Effector CD4-positive, alpha-beta T cell (primary cell): ENCODE data around the gene ABRACL.

Experiments
- DNase-seq: peaks from one replicate; pipeline ENCODE4 v3.0.0-alpha.2; 2020

ABRACL gene

DNA sequence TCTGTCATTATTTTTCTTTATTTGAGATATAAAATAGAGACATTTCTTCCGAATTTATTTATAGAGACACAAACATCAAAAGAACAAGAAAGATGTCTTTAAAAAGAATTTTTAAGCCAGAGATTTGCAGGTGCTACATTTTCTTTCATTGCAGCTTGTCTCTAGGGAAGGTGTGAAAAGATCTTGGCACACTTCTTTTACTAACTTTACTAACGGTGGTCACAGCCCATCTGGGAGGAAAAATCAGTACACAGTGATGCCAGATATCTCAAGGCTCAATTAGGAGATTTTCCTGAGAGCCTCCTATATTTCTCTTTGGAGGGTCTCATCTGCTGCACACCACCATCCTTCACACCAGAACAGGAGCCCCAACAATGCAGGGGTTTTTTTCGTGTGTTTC is 29.5 kb downstream of the ABRACL start:
- DNase-seq = no peak

DNA sequence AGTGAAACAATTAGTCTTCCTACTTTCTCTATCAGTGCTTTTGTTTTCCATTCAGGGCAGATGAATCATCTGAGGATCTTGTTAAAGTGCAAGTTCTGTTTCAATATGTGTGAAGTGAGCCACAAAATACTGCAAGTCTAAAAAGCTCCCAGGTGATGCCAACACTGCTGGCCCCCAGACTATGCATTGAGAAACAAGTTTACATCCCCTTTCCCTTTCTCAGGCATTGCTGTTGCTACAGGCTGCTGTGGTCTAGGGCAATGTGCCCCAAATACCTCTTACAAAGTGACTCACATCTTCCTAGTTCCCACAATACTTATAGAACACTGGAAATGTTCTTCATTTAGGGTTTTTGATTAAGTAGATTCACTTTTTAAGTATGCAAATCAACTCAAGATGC is 31.8 kb downstream of the ABRACL start:
- DNase-seq = no peak

DNA sequence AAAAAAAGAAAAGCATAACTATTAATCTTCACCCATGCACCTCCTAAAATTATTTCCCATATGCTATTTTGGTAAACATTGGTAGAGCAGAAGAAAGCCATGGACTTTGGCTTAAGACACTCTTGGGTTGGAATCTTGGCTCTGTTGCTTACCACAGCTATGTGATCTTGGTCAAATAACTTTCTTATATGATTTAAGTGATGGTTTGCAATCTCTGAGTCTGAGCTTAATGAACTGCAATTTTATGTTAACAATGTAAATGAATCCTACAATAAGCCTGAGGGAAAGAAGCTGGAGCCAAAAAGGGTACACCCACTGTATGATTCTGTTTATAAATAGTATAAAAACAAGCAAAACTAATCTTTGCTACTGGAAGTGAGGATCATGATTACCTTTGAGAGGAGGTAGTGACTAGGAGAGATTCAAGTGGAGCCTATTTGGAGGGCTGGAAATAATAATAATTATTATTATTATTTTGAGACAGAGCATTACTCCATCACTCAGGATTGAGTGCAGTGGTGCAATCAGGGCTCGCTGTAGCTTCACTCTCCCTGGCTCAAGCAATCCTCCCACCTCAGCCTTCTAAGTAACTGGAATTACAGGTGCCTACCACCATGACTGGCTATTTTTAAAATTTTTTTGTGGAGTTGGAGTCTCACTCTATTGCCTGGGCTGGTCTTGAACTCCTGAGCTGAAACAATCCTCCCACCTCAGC is 34.5 kb downstream of the ABRACL start:
- no peak for DNase-seq

DNA sequence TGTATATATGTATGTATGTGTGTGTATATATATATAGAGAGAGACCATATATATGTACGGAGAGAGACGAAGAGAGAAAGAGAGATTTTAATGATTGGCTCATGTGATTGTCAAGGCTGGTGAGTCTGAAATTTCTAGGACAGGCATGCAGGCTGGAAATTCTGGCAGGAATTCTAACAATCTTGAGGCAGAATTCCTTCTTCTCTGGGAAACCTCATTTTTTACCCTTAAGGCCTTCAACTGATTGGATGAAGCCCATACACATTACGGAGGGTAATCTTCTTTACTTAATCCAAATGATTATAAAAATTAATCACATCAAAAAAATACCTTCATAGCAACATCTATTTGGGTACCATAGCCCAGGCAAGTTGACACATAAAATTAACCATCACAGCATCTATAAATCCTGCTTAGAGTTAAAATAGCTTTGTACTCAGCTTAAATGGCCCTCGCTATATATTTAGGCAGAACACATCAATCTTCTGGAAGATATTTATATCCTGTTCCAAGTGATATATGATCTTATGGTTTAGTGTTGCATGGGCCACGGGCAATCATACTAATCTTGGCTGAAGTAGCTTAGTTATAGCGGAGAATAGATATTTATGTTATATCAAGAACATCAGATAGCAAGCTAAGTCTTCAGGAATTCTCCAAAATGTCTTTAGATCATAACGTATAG is 36.6 kb downstream of the ABRACL start:
- DNase-seq = no peak

DNA sequence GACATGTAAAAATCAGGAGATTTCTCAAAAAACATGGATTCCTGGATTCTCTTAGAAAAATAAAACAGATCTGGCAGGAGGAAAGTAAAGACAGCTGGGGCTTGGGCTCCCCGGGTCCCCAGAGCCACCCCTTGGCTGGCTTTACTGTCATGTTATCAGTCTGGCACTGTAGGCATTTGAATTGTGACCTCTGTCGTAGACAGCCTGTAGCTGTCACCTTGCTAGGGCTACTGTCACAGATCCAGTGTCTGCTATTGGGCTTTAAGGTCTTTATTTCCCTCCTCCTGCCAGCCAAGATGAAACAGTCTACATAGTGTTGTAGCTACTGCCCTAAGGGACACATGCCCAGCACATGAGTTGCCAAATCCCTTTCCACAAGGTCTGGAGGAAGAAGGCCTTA is 37.5 kb downstream of the ABRACL start:
- DNase-seq = no peak

DNA sequence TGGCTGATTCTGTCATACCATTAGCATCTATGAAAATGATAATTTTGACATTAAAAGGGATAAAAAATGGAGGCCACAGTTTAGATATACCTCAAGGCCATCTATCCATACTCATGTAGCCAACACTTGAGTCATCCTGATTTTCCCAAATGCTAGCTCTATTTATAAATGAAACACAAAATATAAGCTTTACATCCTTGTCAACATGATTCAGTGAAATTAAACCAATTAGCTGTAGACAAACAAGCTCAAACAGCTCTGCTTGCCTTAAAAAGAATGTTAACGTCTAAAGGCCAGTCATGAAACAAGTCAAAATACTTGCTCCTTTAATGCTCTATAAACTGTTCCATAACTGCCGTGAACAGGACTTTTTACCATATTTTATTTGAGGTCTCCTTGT is 40.3 kb downstream of the ABRACL start:
- no peak for DNase-seq

DNA sequence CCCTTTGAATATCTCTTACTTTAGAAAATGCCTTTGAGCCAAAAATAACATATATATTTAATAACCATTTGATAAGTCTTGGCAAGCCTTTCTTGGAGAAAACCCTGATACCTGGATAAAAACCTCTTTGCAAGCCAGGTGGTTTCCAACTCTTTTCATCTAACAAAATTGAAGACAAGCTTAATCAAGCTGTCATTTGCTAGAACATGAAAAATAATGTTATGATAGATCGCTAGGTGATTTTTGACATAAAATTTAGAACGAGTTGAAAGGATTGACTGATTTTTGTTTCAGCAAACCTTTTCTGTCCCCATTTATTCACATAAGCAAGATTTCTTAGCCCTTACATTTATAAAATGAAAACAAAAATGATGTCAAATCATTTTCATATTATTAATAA is 44.6 kb downstream of the ABRACL start:
- no peak for DNase-seq

DNA sequence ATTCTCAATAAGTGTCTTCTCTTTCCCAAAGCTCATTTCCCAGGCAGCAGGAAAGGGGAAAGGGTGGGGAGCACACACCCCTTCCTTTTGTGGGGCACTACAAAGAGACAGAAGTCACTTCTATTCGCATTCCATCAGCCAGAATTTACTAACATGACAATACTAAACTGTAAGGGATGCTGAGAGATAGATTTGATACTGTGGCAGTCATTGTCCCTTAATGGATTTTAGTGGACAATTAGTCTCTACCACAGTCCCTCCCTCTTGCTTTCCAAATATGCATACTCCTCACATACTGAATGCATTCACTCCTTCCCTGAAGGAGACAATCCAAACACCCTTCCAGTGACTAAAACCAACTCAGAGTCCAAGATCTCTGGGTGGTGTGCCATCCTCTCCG is 50.5 kb downstream of the ABRACL start:
- no peak for DNase-seq

DNA sequence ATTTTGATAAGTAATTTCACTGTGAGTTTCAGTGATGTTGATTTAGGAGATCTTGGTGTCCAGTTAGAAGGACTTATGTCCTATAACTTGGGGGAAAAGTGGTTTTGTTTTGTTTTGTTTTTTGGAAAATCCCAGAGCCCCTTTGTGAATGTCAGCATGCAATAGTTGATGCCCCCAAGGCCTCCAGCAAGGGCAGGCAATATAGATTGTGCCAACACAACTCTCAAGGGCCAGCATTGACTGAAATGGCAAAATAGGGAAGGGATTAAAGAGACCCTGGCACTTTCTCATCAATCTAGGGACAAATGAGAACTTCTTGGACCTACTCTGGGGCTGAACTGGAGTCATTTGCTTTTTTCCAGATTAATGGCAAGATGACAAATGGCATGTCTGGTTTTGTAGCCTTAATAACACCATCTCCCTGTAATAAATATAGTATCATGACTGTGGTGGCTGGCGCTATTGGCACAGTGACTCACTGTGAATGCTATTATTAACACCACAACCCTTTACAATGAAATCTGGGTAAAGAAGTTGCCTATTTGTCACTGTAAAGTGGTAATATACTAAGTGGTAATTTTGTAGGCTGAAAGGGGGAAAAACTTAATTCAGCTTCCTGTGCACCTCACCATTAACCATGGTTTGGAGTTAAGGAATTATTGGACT is 51.8 kb downstream of the ABRACL start:
- DNase-seq = no peak

DNA sequence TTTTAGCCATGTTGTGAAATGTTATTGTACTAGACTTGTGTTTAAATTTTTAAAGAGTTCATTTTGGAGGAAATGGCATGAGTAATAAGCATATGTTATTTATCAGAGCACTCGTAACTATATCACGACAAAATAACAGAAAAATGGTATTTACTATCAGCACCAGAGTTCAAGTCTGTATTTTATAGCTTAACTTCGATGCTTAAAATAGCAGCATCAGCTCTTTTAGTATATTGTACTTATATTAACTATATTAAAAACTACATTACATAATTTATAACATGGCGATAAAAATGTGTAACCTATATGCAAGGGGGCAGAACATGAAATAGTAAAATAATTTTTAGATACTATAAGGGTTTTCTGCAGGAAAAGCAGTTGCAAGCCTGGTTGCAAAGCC is 52.9 kb downstream of the ABRACL start:
- no peak for DNase-seq

DNA sequence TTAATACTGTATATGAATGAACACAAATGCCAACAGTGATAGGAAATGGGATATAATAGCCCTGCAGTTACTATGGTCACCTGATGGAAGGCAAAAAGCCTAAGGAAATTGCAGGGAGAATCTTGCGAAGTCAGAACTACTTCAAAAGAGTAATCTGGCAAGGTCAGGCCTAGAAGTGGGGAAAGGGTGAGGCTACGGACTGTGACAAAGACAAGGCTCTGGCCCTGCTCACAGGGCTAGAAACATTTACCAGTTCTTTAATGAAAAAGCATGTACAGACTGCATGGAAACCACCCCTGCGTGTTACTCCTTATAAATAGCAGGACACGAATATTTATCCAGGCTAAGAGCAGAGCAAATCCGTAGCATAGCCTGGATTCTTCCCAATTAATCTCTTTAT is 53.8 kb downstream of the ABRACL start:
- no peak for DNase-seq

DNA sequence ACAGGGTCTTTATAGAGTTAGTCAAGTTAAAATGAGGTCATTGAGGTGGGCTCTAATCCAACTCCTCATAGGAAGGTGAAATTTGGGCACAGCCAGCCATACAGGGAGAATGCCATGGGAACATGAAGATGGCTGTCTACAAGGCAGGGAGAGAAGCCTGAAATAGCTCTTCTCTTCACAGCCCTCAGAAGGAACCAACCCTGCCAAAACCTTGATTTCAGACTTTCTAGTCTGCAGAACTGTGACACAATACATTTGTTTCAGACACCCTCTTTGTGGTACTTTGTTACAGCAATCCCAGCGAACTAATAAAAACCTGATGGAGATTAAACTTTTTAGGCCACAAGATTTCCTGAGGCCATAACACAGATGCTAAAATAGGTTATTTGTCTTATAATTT is 63.3 kb downstream of the ABRACL start:
- DNase-seq = no peak
